ENCODE results near the gene SYNGAP1.

GRCh38 chr6:33504486-33504885, 84.6 kb downstream of the SYNGAP1 start:
- TF ChIP-seq, protein P1, sequence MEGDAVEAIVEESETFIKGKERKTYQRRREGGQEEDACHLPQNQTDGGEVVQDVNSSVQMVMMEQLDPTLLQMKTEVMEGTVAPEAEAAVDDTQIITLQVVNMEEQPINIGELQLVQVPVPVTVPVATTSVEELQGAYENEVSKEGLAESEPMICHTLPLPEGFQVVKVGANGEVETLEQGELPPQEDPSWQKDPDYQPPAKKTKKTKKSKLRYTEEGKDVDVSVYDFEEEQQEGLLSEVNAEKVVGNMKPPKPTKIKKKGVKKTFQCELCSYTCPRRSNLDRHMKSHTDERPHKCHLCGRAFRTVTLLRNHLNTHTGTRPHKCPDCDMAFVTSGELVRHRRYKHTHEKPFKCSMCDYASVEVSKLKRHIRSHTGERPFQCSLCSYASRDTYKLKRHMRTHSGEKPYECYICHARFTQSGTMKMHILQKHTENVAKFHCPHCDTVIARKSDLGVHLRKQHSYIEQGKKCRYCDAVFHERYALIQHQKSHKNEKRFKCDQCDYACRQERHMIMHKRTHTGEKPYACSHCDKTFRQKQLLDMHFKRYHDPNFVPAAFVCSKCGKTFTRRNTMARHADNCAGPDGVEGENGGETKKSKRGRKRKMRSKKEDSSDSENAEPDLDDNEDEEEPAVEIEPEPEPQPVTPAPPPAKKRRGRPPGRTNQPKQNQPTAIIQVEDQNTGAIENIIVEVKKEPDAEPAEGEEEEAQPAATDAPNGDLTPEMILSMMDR (IDR thresholded peaks at IDR 0.05): no peak
- no peak for TF ChIP-seq ZFX (IDR thresholded peaks at IDR 0.05; ENCODE audit: borderline replicate concordance)

All from 22Rv1 (cell line).